Tibial nerve (tissue), 4 donors: ENCODE measurements around the gene FBXL2.

ENCODE experiments used
- CTCF ChIP-seq, 5 experiments: fragments of 200-600 bp in 3 of 5; fragments of 450-650 bp in 2 of 5; sonication (generic) in 3 of 5; IDR thresholded peaks; one replicate each; pipeline ENCODE4 v1.5.1; 2016 to 2019; ENCODE audit warnings: antibody characterized with exemption in 5 of 5, mild to moderate bottlenecking in 3 of 5, moderate library complexity in 2 of 5
- EP300 ChIP-seq, 2 donors: sonication (generic); formaldehyde crosslinking; IDR thresholded peaks; one replicate each; pipeline ENCODE4 v1.6.1; 2017; ENCODE audit warnings: antibody characterized with exemption in 2 of 2, mild to moderate bottlenecking in 1 of 2
- POLR2A ChIP-seq, 2 donors: fragments of 450-650 bp; IDR thresholded peaks; one replicate each; pipeline ENCODE4 v1.6.1; 2017; ENCODE audit warnings: antibody characterized with exemption in 2 of 2, mild to moderate bottlenecking in 2 of 2, moderate library complexity in 2 of 2

- TF ChIP-seq CTCF (IDR thresholded peaks at IDR 0.05) (no peak), POLR2A (IDR thresholded peaks at IDR 0.05) (no peak), EP300 (IDR thresholded peaks at IDR 0.05) (no peak)
Measured at GRCh38 chr3:33229066-33229465, 48.2 kb upstream of the FBXL2 start.
